Renal cortical epithelial cell (primary cell): Measurements from ENCODE around the gene HEXIM1. TPM values are rescaled to one million over a fixed set of nuclear protein-coding genes. Genes with fewer than 3 reads are reported as not detected.

Experiments
- DNase-seq: peaks from one replicate; pipeline ENCODE4 v3.0.0-alpha.2; 2011; ENCODE audit warnings: low read depth
- total RNA-seq: library from RNA; depleted of rRNA; stranded (reverse); fragments of >200 nt; gene quantifications from 2 replicates; pipeline ENCODE4 v1.2.3, GENCODE V29; 2014

Gene HEXIM1, protein sequence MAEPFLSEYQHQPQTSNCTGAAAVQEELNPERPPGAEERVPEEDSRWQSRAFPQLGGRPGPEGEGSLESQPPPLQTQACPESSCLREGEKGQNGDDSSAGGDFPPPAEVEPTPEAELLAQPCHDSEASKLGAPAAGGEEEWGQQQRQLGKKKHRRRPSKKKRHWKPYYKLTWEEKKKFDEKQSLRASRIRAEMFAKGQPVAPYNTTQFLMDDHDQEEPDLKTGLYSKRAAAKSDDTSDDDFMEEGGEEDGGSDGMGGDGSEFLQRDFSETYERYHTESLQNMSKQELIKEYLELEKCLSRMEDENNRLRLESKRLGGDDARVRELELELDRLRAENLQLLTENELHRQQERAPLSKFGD
- total RNA-seq = 10.8 and 38.0 TPM in 2 replicates

- DNase-seq = peak; percentile 96
Measured at GRCh38 chr17:45148183-45149036, at the start of gene HEXIM1. TSS of gene HEXIM1 (plus strand) at chr17:45148475. CDS start at chr17:45149191, 716 bp downstream.

DNA sequence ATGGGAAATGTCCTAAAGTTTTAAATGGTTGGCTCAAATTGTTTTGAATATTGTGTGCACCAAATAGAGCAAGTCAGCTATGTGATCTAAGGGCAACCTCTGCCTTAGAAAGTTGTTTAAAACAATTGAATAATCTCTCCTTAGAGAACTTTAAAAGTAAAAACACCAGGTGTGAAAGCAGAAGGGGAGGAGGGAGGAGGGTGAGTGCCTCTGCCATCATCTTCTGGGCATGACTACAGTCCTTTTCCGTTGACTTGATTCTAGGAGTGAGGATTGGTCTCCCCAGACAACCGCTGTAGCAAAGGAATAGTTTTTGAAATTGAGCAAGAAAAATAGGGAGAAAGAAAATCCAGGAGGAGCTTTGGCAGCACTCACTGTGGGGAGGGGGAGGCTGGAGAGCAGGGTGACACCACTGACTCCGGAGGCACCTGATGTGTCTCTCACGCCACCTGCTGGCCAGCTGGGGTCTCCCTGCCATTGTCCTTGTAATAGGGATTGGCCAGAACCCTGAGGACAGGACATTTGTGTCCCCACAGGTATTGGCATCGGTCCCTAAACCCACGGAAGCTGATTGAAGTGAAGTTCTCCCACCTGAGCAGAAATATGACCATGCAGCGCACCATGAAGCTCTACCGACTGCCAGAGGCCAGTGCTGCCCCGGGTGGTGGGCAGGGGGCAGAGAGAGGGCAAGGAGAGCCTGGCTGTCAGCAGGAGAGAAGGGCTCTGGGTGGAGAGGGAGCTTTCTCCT, 49.2 kb upstream of the HEXIM1 start:
- peak; percentile 53 for DNase-seq

DNA sequence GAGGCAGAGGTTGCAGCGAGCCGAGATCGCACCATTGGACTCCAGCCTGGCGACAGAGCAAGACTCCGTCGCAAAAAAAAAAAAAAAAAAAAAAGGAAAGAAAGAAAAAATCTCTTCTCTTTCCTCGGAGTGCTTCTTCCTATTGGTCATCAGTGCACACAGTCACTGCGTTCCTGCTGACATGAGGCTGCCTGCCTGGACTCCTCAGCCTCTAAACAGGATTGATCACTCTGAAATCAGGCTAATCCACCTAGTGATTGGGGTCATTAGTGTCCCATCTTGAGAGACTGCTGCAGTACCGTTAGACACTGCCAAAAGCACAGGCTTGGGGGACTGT, 46.8 kb upstream of the HEXIM1 start:
- DNase-seq = no peak

DNA sequence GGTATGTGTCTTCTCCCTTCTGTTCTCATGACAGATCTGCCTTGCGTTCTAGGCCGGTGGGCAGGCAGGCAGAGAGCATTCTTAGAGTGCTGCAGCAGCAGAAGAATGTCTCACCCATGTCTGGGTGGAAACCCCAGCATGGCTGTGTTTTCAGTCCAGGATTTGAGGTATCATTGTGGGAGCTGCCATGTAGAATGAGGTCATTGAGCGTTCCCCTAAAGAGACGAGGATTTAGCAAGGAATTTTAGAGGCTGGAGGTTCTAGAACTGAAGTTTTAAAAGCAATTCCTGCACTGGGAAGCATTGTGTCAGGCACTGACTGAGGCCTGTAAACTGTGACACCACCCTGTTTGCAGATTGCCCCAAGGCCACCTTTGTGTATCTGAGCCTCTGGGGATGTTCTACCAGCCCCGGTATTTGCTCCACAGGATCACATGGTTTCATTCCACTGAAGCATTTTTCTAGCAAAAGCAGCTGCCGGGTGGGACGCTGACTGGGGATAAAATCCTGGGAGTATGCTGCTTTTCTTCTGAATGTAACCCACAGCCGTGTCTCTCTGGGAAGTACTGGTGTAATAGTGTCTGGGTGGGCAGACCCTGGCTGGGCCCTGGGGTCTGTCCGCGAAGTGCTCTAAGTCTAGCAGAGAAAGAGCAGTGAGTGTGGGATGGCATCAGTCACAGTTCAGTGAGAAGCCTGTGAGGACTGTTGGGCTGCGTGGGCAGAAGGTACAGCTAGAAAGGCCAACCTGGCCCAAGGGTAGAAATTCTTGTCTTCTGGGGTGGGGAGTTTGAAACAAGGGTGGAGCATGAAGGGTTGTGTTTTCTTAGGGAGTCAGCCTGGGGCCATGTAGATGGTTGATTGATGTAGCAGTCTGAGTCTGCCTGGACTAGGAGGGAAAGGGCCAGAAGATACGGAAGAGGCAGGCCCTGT, 46.1 kb upstream of the HEXIM1 start:
- DNase-seq = peak; percentile 86

DNA sequence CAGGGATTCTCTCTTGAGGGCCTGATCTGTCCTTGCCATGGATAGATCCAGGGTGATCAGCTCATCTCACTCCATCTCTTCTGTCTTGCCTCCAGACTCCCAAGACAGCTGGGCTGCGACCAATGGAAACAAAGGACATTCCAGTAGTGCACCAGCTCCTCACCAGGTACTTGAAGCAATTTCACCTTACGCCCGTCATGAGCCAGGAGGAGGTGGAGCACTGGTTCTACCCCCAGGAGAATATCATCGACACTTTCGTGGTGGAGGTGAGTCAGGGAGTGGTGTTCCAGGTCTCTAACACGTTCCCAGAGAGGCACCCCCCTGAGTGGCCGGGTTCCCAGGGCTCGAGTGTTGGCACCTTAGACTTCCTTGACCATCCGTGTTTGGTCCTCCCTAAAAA, 45.4 kb upstream of the HEXIM1 start:
- DNase-seq = no peak

GRCh38 chr17:45103269-45103795, 44.9 kb upstream of the HEXIM1 start:
- DNase-seq = no peak

- DNase-seq = no peak
Measured at GRCh38 chr17:45104029-45104428, 44.2 kb upstream of the HEXIM1 start.

DNA sequence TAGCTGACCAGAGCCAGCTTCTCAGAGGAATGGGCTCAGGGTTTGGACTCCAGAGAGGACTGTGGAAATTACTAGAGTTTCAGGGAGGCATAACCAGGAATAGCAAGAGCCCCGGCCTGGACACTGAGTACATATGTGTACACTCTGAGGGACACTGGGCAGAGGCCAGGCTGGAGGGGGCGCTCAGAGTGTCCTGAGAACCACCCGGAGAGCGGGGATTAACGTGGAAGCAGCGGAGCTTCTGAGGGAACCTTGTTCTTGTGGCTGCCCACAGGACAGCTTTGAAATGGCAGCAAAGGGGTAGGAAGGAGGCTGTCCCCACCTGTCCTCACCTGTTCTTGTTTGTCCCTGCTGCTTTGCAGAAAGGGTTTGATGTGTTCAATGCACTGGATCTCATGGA, 43.8 kb upstream of the HEXIM1 start:
- no peak for DNase-seq

DNA sequence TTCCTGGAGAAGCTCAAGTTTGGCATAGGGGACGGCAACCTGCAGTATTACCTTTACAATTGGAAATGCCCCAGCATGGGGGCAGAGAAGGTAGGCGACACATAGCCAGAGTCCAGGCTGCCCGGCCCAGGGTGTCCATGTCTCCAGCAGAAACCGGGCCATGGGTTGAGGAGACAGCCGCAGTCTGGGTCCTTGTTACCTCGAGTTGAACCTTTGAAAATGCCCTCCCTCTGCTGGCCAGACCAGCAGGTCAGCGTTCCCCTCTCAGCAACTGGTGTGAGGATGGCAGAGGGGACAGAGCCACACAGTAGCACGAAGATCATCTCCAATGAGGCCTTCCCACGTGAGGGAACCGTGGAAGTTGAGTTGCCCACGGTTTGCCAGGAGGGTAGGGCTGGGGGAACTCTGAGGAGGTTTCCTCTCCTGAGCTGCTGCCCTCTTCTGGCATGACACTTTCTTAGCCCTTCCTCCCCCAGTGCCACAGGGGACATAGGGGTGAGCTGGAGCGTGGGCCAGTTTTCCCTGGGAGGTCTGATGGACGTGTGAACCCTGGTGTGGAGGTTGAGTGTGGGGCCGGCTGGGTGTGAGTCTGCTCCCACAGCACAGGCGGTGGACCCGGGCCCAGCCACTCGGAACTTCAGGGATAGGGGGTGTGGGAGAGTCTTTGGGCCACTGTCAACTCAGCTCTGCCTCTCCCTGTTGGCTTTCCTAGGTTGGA, 43.2 kb upstream of the HEXIM1 start:
- DNase-seq = no peak

- DNase-seq = no peak
Measured at GRCh38 chr17:45106096-45106495, 42.2 kb upstream of the HEXIM1 start.

GRCh38 chr17:45106582-45106981, 41.7 kb upstream of the HEXIM1 start:
- DNase-seq = no peak

GRCh38 chr17:45107293-45108010, 40.8 kb upstream of the HEXIM1 start:
- DNase-seq = no peak

DNA sequence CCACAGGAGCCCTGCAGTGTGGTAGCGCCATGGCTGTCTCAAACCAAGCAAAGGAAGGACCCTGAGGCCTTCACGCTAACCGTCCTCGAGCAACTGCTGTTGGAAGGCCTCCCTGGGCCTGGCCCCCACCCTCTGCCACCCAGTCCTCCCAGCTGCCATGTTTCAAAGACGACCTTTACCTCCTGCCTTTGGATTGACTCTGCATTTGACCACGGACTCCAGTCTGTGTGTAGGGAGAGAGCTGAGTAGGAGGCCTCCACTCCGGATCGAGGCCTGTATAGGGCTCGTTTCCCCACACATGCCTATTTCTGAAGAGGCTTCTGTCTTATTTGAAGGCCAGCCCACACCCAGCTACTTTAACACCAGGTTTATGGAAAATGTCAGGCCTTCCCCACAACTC, 40.2 kb upstream of the HEXIM1 start:
- DNase-seq = no peak

GRCh38 chr17:45108595-45109521, 39.4 kb upstream of the HEXIM1 start:
- DNase-seq = no peak

DNA sequence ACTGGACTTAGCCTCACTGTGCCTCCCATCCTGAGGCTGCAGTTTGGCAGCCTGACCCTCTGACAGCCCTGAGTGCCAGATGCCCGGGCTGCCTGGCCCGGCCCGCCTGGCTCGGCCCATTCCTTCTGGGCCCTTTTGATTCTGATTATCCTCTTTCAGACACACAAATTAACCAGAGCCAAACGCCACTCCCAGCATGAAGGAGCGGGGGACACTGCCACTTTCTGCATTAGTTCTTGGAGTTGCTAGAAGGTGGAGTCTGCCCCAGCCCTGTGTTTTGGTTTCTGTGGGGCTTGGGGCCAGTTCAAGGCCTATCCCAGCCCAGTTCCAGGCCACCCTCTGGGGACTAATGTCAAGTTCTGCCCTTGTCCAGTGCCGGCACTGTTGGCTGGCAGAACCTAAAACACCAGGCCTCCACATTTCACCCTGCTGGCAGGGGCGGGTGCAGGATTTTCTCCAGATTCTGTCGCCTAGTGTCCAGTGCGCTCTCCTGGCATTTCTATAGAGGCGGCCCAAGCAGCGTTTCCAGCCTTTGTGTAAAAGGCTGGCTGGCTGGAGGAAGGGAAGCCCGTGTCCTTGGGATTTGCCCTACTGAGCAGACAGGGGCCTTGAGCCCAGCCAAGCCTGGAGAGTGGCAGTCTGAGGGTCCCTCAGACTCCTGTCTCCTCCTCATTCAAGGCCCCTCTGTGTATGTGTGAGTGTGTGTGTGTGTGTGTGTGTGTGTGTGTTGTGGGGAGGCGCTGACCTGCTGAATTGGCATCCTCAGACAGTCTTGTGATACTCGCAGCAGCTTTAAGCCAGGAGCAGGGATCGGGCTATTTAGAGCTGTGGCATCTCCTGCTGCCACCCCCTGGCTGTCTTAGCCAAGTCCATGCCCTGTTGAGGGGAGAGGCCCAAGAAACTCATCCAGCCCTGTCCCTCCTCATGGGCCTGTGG, 37.3 kb upstream of the HEXIM1 start:
- peak; percentile 33 for DNase-seq

GRCh38 chr17:45111850-45112249, 36.4 kb upstream of the HEXIM1 start:
- DNase-seq = peak; percentile 66
